Keratinocyte (primary cell): ENCODE measurements around the gene ADAMTS2. TPM values are rescaled to one million over a fixed set of nuclear protein-coding genes. Genes with fewer than 3 reads are reported as not detected.

Source experiments
- DNase-seq: peaks from one replicate; pipeline ENCODE4 v3.0.0-alpha.2; 2011; ENCODE audit warnings: low read depth, missing footprints, low spot score
- FAIRE-seq: peaks from 2 replicates; lab custom pipeline; 2011; peaks lifted over from hg19 to GRCh38; lab: Jason Lieb, UNC
- H2AFZ ChIP-seq: 2 replicates; pipeline ENCODE4 v1.6.0; 2012; ENCODE audit warnings: low read length, control low read depth, inconsistent platforms; ENCODE audit not compliant: control insufficient read depth
- H3K27ac ChIP-seq: 2 replicates; pipeline ENCODE4 v1.5.1; 2011; ENCODE audit warnings: low read length; ENCODE audit not compliant: control insufficient read depth, insufficient read depth
- H3K27me3 ChIP-seq: 3 replicates; pipeline ENCODE4 v1.6.0; 2011; ENCODE audit warnings: low read length; ENCODE audit not compliant: control insufficient read depth, insufficient read depth; ENCODE audit errors: extremely low read depth
- H3K36me3 ChIP-seq, 2 experiments: 2 replicates in 1 of 2; 3 replicates in 1 of 2; pipeline ENCODE4 v1.5.1; 2011; ENCODE audit warnings: low read length in 2 of 2, mild to moderate bottlenecking in 1 of 2; ENCODE audit not compliant: control insufficient read depth in 2 of 2, insufficient read depth in 2 of 2; ENCODE audit errors: extremely low read depth in 1 of 2
- H3K4me1 ChIP-seq: 3 replicates; pipeline ENCODE4 v1.5.1; 2011; ENCODE audit warnings: low read length; ENCODE audit not compliant: control insufficient read depth, insufficient read depth; ENCODE audit errors: extremely low read depth
- H3K4me2 ChIP-seq: 3 replicates; pipeline ENCODE4 v1.6.0; 2011; ENCODE audit warnings: low read depth, low read length; ENCODE audit not compliant: control insufficient read depth, insufficient read depth; ENCODE audit errors: extremely low read depth
- H3K4me3 ChIP-seq, 3 experiments: fragments of 200-600 bp in 1 of 3; sonication (generic) in 1 of 3; 2 replicates in 2 of 3; 3 replicates in 1 of 3; pipeline ENCODE4 v1.5.1; 2011 to 2016; ENCODE audit warnings: low read length in 3 of 3, mild to moderate bottlenecking in 3 of 3, control low read depth in 2 of 3, inconsistent platforms in 1 of 3, low read depth in 1 of 3, mixed read lengths in 1 of 3, mixed run types in 1 of 3, moderate library complexity in 1 of 3; ENCODE audit not compliant: control insufficient read depth in 2 of 3, insufficient read depth in 2 of 3; ENCODE audit errors: extremely low read depth in 1 of 3
- H3K79me2 ChIP-seq: 2 replicates; pipeline ENCODE4 v1.6.0; 2012; ENCODE audit warnings: low read length; ENCODE audit not compliant: control insufficient read depth, insufficient read depth
- H3K9ac ChIP-seq: 3 replicates; pipeline ENCODE4 v1.6.0; 2011; ENCODE audit warnings: low read length; ENCODE audit not compliant: control insufficient read depth, insufficient read depth; ENCODE audit errors: extremely low read depth
- H3K9me1 ChIP-seq: 3 replicates; pipeline ENCODE4 v1.6.0; 2011; ENCODE audit warnings: low read length; ENCODE audit not compliant: control insufficient read depth, insufficient read depth; ENCODE audit errors: extremely low read depth
- H3K9me3 ChIP-seq: 2 replicates; pipeline ENCODE4 v1.5.1; 2012; ENCODE audit warnings: low read depth, low read length; ENCODE audit not compliant: control insufficient read depth
- H4K20me1 ChIP-seq: 3 replicates; pipeline ENCODE4 v1.6.0; 2011; ENCODE audit warnings: low read length; ENCODE audit not compliant: control insufficient read depth, insufficient read depth; ENCODE audit errors: extremely low read depth
- EZH2 ChIP-seq: IDR thresholded peaks from one replicate; pipeline ENCODE4 v1.6.1; 2012; ENCODE audit warnings: inconsistent platforms, mild to moderate bottlenecking, low read length, moderate library complexity
- dilution Hi-C: fragments of 300-500 bp; cut with MboI; formaldehyde crosslinking; loops from one replicate; pipeline ENCODE4 v1.7.0; 2020; ENCODE audit warnings: low sequenced_read_pairs; ENCODE audit not compliant: extremely low pct_ligation_motif_present
- polyA plus RNA-seq, 5 experiments: library from polyadenylated mRNA; depleted of rRNA in 3 of 5; stranded (reverse) in 3 of 5; stranded (forward) in 1 of 5; unstranded in 1 of 5; fragments of >200 nt; gene quantifications; 1 replicate in 1 of 5; 2 replicates in 3 of 5; 3 replicates in 1 of 5; pipeline versions ENCODE4 v1.2.1 to v1.2.3, GENCODE V29; 2011 to 2012; ENCODE audit warnings: missing spikeins in 2 of 5, low read depth in 1 of 5, low replicate concordance in 1 of 5
- TF ChIP-seq, protein P1 (sequence below), 3 experiments: IDR thresholded peaks in 1 of 3; conservative IDR thresholded peaks in 1 of 3; optimal IDR thresholded peaks in 1 of 3; 2 replicates in 2 of 3; 3 replicates in 1 of 3; pipeline versions ENCODE3 to v1.5.1; 2011; ENCODE audit warnings: low read length in 3 of 3, mild to moderate bottlenecking in 3 of 3, moderate library complexity in 2 of 3, control low read depth in 1 of 3, inconsistent platforms in 1 of 3; ENCODE audit not compliant: insufficient read depth in 2 of 3; ENCODE audit errors: extremely low read depth in 1 of 3

ADAMTS2 gene
- polyA plus RNA-seq, 1 donor (not counting 4 experiments of a cell fraction or from before 2014, with no cell fraction given) = not detected

- dilution Hi-C loops = no loop called here
- Histone ChIP-seq H3K27me3 (no peaks in the 10 kb centered on the region), H4K20me1 (no peaks in the 10 kb centered on the region)
These were observed 12.4 kb downstream of the ADAMTS2 start for GRCh38 chr5:179332741-179333290.

GRCh38 chr5:179331591-179332375 lies 13.5 kb downstream of the ADAMTS2 start:
- H3K36me3 ChIP-seq = no peaks in the 10 kb centered on the region
- no peak overlapping the region for H3K4me3 ChIP-seq
- TF ChIP-seq, protein P1, sequence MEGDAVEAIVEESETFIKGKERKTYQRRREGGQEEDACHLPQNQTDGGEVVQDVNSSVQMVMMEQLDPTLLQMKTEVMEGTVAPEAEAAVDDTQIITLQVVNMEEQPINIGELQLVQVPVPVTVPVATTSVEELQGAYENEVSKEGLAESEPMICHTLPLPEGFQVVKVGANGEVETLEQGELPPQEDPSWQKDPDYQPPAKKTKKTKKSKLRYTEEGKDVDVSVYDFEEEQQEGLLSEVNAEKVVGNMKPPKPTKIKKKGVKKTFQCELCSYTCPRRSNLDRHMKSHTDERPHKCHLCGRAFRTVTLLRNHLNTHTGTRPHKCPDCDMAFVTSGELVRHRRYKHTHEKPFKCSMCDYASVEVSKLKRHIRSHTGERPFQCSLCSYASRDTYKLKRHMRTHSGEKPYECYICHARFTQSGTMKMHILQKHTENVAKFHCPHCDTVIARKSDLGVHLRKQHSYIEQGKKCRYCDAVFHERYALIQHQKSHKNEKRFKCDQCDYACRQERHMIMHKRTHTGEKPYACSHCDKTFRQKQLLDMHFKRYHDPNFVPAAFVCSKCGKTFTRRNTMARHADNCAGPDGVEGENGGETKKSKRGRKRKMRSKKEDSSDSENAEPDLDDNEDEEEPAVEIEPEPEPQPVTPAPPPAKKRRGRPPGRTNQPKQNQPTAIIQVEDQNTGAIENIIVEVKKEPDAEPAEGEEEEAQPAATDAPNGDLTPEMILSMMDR (optimal IDR thresholded peaks at IDR 0.05 in 1 of 3, IDR thresholded peaks at IDR 0.05 in 1 of 3, conservative IDR thresholded peaks at IDR 0.05 in 1 of 3; ENCODE audit: extremely low read depth in 1 of 3, insufficient read depth in 2 of 3, low read length in 3 of 3) = no peak
- no peak for TF ChIP-seq EZH2
- no peaks in the 10 kb centered on the region for H4K20me1 ChIP-seq
- H2AFZ ChIP-seq = no peak overlapping the region
- H3K9me1 ChIP-seq = no peaks in the 10 kb centered on the region
- FAIRE-seq (no peak), DNase-seq (no peak)
- H3K27me3 ChIP-seq = no peaks in the 10 kb centered on the region
- dilution Hi-C loops = no loop called here
- no peak overlapping the region for H3K9ac ChIP-seq
- no peak overlapping the region for H3K27ac ChIP-seq
- H3K4me2 ChIP-seq = no peak overlapping the region
- peaks cover 2% of the 10 kb centered on the region for H3K9me3 ChIP-seq
- no peaks in the 10 kb centered on the region for H3K79me2 ChIP-seq
- H3K4me1 ChIP-seq = no peaks in the 10 kb centered on the region

More at GRCh38 chr5:179332741-179333290, 12.4 kb downstream of the ADAMTS2 start:
- H2AFZ ChIP-seq = no peak overlapping the region
- peaks cover 5% of the 10 kb centered on the region for H3K9me3 ChIP-seq
- H3K4me1 ChIP-seq = no peaks in the 10 kb centered on the region
- no peak for TF ChIP-seq EZH2
- TF ChIP-seq, protein P1 (optimal IDR thresholded peaks at IDR 0.05 in 1 of 3, IDR thresholded peaks at IDR 0.05 in 1 of 3, conservative IDR thresholded peaks at IDR 0.05 in 1 of 3; ENCODE audit: extremely low read depth in 1 of 3, insufficient read depth in 2 of 3, low read length in 3 of 3) = no peak
- no peak overlapping the region for H3K9ac ChIP-seq
- no peak overlapping the region for H3K4me2 ChIP-seq
- no peaks in the 10 kb centered on the region for H3K9me1 ChIP-seq
- H3K79me2 ChIP-seq = no peaks in the 10 kb centered on the region
- FAIRE-seq (no peak), DNase-seq (no peak)
- H3K27ac ChIP-seq = no peak overlapping the region
- H3K4me3 ChIP-seq = no peak overlapping the region
- no peaks in the 10 kb centered on the region for H3K36me3 ChIP-seq
